Measurements from ENCODE around the gene TMEM107.
"Not testable (repeated sequence)": the region's sequence is repeated elsewhere in the genome, so short reads cannot be mapped to it uniquely, and the experiment has no call there.

The TMEM107 gene

DNA sequence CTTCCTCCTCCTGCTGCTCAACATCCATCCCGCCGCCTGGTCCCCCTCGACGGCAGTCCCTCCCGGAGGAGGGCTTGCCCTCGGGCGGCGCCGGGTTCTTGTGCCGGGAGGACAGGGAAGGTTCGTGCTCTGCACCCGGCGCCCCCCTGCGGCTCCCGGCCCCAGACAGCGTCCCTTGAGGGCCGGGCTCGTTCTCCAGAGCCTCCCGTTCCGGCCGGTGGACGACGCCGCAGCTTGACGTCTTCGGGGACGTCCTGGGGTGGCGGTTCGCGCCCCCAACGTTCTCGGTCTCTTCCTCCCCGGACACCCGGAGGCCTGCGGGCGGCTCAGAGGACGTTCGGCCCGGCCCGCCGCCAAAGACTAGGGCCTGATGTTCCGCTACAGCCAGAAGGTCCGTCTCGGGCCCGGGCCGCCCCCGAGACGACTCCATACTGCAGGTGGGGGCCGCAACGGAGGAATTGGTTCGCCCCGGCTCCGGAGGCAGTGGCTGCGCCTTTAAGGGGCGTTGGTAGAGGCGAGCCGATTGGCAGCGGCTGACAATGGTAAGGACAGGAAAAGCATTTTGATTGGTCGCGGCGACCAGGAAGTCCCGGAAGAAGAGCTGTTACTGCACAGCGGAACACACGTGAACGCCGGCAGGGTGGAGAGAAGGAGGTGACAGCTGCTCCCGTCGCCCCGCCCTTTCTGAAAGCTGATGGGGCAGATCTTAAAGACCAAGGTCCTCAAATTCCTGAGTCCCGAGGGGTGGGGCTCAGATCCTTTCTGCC lies 13.7 kb upstream of the TMEM107 start, which contains the start of gene BORCS6:
BORCS6 (minus strand) TSS at position 470 of the 767 bp plus-strand sequence; CDS start at position 430, 40 bp downstream.
- DNase-seq (ENCODE audit: low read depth in 2 of 2), result peak; percentile 94 to 96

- no peak for DNase-seq (ENCODE audit: low read depth in 2 of 2)
Observed at GRCh38 chr17:8189041-8189710, 13.0 kb upstream of the TMEM107 start.

GRCh38 chr17:8188263-8188839 lies 12.2 kb upstream of the TMEM107 start:
- DNase-seq (ENCODE audit: low read depth in 2 of 2), result no peak

DNA sequence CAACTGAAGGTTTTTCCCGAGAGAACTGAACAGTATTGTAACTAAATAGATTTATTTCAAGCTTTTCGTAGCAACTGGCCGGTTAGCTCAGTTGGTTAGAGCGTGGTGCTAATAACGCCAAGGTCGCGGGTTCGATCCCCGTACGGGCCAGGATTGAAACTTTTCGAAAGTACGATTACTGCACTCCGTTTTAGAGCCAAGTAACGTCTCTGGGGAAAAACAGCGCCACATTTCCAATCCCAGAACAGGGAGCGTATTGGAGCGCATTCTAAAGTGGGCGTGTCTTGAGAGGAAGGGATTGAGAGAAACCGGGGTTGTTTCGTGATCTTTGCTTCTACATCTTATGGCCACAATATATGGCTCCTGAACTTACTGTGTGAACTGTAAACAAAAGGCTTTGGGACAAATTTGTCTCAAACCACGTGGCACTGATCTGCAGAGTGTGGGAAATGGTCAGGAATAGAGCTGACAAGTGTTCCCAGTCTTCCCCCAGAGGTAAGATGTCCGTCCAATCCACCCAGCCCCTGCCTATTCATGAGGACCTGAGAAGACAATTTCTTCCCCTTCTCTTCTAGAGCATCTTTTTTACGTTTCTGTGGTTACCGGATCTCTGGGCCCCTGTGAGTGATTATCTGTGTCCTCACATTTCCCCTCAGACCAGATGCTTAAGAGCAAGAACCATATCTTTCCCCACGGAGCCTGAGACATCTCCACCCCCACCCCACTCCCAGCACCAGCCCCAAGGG lies 11.5 kb upstream of the TMEM107 start:
- DNase-seq (ENCODE audit: low read depth in 2 of 2), result peak; percentile 99

GRCh38 chr17:8186787-8187516 lies 10.8 kb upstream of the TMEM107 start:
- peak; percentile 88 to 91 for DNase-seq (ENCODE audit: low read depth in 2 of 2)

GRCh38 chr17:8186446-8186786 lies 10.2 kb upstream of the TMEM107 start:
- DNase-seq (ENCODE audit: low read depth in 2 of 2), result no peak

GRCh38 chr17:8185582-8186445 lies 9.6 kb upstream of the TMEM107 start:
- peak in 1 of 2 experiments; percentile 24 for DNase-seq (ENCODE audit: low read depth in 2 of 2)

DNA sequence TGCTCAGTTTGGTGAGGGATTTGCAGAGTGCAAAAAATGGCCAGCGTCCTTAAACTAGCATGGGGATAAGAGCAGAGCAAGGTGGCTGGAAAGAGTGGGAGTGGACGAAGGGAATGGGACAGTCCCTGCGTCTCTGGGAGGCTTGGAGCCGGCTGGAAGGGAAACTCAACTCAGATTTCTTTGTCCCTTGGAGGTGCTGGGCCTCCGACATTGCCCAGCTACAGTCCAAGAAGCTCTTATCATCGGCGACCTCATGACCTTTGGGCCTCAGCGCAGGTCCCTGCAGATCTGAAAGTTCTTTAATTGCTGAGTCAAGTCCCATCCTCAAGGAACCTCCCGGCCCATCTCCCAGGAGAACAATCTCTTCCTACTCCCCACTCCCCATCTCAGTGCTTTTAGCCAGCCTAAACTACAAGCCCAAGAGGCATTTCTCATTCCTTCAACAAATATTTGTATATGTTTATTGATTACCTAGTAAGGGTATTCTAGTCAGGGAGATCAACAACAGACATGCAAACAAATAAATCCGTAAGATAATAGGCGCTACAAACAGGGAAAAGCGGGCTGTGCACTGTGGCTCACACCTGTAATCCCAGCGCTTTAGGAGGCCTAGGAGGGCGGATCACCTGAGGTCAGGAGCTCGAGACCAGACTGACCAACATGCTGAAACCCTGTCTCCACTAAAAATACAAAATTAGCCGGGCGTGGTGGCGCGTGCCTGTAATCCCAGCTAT lies 985 bp upstream of the TMEM107 start:
- no peak for DNase-seq (ENCODE audit: low read depth in 2 of 2)

- DNase-seq (ENCODE audit: low read depth in 2 of 2), result no peak
Observed at GRCh38 chr17:8175795-8176196, 384 bp downstream of the TMEM107 start.

DNA sequence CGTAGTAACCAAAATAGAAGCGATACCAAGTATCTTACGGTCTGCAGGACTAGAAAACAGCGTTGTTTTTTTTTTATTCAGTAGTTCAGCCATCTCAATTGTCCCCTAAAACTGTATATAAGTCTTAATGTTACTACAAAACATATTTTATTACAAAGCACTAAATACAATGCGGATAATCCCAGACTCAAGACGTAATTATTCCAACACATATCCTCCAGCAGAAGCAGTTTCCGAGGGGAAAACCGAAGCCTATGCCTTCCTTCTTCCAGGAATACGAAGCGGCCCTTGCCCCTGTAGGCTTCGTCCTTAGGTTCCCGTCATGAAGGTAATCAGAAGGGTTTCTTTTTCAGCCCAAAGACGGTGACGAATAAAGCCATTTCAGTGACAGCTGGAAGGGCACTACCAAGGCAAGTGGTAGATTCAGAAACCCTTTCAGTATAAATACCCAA lies 2.3 kb downstream of the TMEM107 start:
- DNase-seq (ENCODE audit: low read depth in 2 of 2), result no peak

- DNase-seq (ENCODE audit: low read depth in 2 of 2), result peak; percentile 96 to 97
Observed at GRCh38 chr17:8173056-8173870, 2.9 kb downstream of the TMEM107 start.

GRCh38 chr17:8170186-8170585 lies 6.0 kb downstream of the TMEM107 start:
- DNase-seq (ENCODE audit: low read depth in 2 of 2), result not testable (repeated sequence)

DNA sequence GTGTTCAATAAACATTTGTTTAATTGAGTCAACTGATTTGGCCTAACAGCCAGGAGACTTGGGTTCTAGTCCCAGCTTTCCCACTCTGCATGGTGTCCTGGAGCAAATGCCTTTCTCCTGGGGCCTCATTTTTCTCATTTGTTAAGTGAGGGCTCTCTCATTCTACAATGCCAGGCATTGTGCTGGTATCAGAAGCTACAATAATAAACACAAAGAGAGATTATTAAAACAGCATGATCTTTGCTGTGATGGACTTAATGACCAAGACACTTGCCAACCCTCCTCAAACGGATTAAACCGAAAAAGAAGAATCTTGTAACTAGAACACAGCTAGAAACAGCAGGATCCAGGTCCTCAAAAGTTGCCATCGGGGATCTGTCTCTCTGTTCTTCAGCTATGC lies 8.7 kb downstream of the TMEM107 start:
- DNase-seq (ENCODE audit: low read depth in 2 of 2), result no peak

DNA sequence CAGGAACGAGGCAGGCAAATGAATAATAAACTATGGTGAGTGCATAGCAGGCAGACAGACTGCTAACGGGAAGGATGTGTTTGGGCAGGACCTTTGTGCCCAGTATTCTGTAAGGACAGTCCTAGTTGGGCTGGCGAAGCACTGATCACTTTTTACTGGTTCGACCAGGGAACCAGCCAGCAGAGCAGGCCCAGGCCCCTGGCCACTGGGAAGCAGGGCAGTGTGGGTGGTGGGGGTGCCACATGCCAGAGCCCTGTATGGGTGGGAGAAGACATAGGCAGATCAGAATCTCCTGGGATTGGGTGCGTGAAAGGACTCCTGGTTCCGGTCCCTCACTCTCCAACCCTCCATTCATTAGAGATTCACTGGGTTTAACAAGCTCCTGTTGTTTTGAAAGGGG lies 9.4 kb downstream of the TMEM107 start:
- no peak for DNase-seq (ENCODE audit: low read depth in 2 of 2)

GRCh38 chr17:8164815-8165131 lies 11.4 kb downstream of the TMEM107 start:
- DNase-seq (ENCODE audit: low read depth in 2 of 2), result no peak

DNA sequence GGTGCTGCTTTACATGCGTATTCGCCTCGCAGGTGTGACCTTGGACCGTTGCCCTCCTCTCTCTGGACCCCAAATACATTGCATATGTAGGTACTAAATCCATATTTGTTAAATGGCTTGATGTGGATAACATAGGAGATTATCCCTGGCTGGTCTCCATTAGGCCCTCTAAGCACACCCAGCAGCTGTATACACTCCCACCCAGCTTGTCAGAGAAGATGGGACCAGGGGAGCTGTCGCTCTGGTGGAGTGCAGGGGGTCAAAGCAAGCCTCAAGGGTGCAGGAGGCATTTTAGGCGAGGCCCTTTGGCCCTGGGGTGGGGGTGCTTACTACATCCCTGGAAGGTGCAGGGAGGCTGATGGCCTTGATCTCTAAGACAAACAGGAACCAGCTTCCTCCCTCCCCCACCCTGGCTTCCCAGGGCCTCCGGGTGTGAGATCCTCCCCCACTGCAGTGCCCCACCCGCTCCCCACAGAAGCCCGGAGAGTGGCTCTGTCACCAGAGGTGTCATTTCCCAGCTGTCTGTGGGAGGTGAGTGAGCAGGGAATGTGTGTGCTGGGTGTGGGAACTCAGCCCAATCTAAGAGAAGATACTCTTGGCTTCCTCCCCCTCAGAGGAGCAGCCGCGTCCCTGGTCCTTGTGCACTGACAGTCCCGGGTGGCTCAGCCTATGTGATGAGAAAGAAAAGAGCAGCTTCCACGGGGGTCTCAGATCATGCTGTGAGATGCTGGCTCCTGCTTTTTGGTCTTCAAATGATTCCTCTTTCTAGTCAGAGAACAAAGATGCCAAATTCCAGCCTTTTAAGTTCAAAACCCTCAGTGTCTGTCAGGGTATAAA lies 12.0 kb downstream of the TMEM107 start:
- no peak for DNase-seq (ENCODE audit: low read depth in 2 of 2)

DNA sequence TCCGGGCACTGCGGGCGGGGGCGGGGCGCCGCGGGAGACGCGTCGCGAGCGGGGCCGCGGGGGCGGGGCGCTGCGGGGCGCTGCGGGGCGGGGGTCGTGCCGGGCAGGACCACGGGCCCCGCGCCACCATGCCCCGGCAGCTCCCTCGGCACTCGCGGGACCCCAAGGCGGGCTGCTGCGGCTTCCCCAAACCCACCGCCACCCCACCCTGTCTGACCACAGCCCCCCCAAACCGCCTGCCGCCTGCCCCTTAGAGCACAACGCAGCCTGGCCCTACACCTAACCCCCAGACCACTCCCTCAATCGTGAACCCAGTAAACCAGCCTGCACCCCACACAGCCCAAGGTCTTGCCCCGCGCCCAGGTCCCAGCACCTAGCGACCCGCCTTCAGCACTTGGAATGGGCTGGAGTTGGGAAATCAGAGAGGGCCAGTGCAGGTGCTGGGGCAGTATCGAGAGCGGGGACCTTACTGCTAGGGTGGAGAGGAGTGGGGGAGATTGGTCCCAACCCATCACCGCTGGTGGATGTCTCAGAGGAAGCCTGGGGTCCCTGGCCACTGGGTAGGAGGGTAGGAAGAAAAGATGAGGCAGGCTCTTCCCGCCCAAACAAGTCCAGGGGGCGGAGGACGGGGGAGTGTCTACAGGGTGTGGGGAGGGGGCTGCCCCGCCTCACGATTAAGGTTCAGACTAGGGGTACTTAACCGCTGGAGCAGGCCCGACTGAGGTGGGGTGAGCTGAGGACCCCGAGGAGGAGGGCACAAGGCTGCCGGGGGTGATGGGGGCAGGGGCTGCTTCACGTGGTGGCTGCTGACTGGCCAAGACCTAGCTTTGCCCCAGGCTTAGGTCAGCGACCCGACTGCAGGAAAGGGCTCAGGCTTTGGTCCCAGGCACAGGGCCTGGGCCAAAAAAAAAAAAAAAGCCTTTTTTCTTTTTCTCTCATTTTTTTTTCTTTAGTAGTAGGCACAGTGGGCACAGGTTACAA lies 12.9 kb downstream of the TMEM107 start:
- DNase-seq (ENCODE audit: low read depth in 2 of 2), result no peak

Measured in fibroblast of skin of left biceps (primary cell).